HG03565 (cell line): ENCODE results near the gene ZNF184.
A peak's percentile ranks its signal among the peaks of the same experiment; 100 is the strongest.

ENCODE experiments used
- ATAC-seq: cut with Tn5 transposase; IDR thresholded peaks from one replicate; pipeline ENCODE4 v1.9.1; 2021; ENCODE audit warnings: mild to moderate bottlenecking, moderate library complexity; ENCODE audit not compliant: unreplicated experiment

The ZNF184 gene

DNA sequence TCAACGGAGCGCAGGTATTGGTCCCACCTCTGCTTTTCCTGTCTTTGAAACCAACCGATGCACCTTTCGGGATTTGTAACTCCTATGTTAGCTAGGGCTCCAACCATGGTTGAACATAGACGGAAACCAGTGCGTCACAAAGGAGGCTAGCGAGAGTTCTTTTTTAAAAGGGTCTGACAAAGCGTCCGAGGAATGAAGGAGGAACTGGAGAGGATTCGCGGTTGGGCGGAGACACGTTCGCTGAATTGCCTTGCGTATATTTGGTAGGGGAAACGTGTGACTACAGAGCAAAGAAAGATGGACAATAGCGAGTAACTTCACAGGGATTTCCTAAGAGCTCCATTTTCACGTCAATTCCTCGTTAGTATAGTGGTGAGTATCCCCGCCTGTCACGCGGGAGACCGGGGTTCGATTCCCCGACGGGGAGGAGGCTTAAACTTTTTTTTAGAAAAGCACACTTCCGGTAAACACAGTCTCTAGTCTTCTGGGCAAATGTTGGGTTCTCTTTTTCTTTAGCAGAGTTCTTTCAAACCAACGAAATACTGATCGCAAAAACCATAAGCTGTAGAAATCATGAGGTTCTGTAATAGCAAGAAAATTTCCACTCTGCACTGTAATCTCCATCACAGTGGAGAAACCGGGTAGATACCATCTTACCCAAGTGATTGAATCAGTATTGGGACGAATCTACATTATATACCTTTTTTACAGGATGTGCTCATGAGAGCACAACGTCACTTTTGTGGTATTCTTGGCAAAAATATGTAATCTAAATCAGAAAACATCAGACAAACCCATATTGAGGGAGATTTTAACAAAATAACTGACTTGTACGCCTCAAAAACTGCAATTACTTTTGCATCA lies 6.6 kb upstream of the ZNF184 start:
- ATAC-seq = peak; percentile 58

DNA sequence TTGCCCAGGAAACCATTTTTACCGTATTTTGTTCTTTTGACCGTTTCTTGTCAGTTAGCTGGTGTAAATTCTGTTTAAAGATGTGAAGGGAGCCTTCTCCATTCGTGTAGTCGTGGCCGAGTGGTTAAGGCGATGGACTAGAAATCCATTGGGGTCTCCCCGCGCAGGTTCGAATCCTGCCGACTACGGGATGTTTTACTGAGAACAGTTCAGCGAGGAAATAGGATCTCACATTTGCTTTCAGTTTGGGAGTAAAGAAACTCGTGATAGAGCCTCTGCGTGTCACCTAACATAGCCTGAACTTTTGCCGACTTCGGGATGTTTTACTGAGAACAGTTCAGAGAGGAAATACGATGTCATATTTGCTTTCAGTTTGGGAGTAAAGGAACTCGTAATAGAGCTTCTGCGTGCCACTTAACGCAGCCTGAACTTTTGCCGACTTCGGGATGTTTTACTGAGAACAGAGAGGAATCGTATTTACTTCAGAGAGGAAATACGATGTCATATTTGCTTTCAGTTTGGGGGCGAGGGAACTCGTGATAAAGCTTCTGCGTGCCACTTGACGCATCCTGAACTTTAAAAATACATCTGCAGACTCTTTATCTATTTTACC lies 5.9 kb upstream of the ZNF184 start:
- peak; percentile 45 for ATAC-seq

DNA sequence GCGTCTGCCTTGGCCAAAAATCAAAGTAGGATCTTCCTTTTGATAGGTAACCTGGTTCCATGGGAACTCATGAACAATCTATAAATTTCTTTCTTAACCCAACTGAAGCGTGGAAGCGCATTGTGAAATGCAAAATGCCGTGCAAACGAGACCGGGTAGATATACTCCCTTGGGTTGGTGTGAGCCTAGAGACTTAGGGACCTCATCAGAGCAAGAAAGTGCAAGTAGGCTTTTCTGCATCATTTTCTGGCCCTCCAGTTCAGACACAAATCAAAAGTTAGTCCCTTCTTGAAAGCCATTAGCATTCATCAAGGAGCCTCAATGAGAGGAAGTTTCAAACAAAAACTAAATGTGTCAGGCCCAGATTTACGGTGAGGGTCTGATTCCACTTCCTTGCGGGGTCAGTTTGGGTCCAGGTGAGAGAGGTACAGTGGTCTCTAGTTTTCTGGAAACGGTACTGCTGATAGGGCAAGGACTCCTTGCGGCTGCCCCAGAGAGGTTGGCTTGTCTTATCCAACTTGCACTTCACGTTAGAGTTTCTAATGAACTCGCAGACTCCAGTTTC lies 5.3 kb upstream of the ZNF184 start:
- ATAC-seq = peak; percentile 6

DNA sequence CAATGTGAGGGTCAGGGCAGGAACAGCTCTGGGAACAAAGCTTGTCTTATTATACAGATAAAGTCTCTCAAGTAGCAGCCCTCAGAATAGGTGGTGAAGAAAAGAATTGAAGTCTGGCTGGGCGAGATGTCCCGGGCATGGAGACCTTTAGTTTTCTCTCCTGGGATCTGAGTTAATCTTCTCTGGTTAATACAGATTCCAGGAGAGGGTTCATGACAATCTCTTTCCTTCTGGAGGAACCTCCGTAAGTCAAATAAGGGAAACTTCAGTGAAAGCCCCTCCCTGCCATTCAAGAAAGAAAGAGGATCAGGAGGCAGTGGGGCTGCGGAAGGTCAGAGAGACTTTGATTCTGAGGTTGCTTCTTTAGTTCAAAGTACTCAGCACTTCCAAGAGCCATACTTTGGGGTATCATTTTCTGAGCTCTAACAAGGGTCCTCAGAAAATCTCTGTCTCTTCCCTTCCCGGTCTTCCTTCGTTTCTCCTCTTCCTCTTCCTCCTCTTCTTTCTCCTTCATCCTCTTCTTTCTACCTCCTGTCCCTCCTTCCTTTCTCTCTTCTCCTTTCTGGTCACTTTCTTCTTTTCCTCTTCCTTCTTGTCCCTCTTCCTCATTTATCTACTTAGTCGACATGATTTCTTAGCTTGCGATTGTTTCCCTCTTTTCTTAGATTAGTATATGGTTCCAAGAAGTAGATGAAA lies 4.6 kb upstream of the ZNF184 start:
- no peak for ATAC-seq

DNA sequence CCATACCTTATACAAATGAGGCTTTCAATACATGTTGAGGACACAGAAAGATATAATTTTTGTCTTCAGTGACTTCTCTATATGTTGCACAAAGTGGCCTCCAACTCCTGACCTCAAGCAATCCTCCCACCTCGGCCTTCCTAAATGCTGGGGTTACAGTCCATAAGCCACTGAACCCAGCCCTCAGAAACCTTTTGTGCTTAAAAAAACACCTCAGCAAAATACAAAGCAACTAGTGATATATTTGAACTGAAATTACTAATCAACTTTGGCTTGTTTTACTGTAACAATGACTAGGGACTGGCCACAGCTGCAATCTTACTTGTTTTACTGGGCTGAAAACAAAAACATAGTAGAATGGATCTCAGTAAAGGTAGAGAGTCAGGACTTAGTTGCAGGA lies 3.2 kb upstream of the ZNF184 start:
- ATAC-seq = no peak

DNA sequence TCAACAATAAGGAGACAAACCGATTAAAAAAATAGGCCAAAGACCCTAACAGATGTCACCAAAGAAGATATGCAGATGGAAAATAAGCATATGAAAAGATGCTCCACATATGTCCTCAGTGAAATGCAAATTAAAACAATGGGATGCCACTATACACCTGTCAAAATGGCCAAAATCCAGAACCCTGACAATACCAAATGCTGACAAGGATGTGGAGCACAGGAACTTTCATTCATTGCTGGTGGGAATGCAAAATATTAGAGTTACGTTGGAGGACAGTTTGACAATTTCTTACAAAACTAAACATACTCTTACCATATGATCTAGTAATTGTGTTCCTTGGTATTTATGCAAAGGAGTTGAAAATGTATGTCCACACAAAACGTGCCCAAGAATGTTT lies 1.8 kb upstream of the ZNF184 start:
- ATAC-seq = no peak

DNA sequence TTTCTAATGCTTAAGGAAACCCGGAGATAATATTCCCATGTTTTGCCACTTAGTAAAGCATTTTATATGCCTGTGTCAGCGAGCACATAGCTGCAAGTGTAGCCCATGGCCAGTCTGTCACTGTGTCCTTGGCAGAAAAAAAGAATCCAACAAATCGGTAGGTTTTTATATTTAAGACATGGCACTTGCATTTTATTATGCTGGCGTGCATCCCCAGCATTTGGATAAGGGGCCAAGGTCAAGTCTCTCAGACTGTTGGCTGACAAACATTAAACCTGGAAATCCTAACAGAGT lies 1.2 kb upstream of the ZNF184 start:
- ATAC-seq = no peak

DNA sequence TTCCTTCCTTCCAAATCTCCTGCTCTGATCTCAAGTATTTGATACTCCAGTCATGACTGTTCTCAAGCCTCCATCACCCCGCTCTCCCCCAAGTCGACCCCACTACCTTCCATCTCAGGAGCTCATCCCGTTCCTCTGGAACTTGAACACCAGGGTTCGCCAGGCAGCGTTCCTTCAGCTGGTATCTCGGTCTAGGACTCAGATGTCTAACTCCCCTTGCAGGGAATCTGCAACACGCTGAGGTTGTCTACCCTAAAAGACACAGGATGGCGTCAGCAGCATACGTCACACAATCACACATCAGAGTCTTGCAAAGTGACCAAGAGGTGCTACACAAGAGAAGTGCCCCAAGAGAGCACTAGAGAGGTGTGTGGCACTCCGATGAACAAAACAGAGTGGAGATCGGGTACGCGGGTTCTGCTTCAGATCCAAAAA lies 706 bp downstream of the ZNF184 start:
- peak; percentile 32 for ATAC-seq

DNA sequence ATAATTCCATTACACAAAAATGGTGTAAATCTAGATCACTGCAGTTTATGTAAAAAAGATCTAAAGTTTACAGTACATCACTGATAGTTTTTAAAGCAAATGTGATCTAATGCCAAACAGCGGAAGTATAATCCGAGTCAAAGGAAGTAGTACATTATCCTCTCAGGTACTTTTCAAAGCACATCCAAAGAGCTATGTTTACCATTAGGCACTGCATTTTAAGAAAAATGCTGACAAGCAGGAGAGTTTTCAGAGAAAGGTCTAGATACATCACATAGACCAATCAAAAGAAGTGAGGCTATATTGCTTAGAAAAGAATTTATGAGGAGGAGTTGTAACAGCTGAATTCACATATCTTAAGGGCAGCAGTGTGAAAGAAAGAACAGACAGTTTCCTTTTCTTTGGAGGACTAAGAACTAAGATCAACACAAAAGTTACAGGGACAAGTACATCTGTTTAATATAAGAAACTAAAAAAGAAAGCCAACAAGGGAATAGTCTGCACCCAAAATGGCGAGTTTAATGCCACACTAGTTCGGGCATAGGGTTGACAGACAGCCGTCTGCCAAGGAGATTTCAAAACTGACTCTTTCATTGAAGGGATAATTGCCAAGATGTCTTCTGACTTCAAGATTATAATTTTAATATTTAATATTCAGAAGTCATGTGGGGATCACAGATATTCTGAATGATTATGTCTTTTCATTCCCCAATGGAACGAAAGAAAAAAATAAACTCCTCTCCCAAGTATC lies 1.4 kb downstream of the ZNF184 start:
- no peak for ATAC-seq

DNA sequence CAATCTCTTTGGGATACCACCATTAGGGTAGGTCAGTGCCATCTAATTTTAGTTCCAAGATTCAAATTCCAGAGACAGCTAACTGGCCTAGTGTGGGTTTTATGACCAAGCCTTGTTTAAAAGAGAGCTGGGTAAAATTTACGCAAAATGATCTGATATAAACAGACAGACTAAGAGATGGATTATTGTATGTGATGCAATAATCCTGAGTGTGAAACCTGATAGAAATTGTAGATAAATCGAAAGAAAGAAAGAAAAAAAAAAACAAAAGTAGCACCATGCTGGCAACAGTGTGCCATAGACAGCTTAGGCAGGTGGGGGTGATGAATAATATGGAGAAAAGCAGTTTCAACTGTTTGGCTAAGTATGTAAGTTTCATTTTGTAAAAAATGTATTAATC lies 2.9 kb downstream of the ZNF184 start:
- no peak for ATAC-seq

DNA sequence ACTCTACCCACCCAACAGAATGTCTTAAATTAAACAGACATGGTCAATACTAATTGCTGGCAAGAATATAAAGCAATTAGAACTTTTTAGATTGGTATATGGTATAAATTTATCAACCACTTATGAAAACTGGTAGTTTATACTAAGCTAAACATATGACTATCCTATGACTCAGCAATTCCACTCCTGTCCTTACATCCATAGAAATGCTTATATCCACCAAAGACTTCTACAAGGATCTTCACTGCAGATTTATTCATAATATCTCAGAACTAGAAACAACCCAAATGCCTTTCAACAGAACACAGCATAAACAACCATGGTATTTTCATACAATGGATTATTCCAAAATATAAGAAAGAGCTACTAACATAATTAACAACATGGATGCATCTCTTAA lies 4.6 kb downstream of the ZNF184 start:
- ATAC-seq = no peak

DNA sequence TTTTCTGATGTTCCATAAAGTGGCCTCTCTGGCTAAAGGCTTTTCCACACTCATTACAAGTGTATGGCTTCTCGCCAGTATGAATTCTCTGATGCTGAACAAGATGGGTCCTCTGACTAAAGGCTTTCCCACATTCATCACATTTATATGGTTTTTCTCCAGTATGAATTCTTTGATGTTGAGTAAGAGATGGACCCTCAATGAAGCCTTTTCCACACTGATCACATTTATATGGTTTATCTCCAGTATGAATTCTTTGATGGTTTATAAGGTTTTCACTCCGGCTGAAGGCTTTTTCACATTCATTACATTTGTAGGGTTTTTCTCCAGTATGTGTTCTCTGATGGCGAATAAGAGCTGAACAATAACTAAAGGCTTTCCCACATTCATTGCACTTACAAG lies 20.4 kb downstream of the ZNF184 start:
- no peak for ATAC-seq

DNA sequence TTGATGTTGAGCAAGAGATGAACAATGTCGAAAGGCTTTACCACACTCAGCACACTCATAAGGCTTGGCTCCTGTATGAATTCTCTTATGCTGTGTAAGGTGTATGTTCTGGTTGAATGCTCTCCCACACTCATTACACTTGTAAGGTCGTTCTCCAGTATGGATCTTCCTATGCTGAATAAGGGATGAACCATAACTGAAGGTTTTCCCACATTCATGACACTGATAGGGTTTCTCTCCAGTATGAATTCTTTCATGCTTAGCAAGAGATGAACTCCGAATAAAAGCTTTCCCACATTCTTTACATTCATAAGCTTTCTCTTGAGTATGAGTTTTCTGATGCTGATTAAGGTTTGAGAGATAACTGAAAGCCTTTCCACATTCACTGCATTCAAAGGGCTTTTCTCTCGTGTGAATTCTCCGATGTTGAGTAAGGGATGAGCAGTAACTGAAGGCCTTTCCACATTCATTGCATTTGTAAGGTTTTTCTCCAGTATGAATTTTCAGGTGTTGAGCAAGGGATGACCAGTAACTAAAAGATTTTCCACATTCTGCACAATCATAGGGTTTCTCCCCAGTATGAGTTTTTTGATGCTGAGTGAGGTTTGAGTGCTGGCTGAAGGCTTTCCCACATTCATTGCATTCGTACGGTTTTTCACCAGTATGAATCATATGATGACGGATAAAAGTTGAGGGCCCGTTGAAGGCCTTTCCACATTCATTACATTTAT lies 21.1 kb downstream of the ZNF184 start:
- no peak for ATAC-seq

DNA sequence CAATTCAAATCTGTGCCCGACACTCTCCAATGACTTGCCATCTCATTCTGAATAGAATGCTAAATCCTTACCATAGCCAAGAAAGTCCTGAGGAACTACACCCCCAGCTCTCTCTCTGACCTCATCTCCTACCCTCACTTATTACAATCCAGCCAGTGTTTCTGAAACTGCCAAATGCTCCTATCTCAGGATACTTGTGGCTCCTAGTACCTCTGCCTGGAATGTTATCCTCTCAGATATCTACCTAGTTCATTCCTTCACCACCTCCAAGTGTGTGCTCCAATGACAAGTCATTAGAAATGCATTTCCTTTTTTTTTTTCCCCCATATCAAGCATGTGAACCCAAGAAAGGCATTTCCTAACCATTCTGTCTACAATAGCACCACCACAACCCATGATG lies 24.4 kb downstream of the ZNF184 start:
- no peak for ATAC-seq

DNA sequence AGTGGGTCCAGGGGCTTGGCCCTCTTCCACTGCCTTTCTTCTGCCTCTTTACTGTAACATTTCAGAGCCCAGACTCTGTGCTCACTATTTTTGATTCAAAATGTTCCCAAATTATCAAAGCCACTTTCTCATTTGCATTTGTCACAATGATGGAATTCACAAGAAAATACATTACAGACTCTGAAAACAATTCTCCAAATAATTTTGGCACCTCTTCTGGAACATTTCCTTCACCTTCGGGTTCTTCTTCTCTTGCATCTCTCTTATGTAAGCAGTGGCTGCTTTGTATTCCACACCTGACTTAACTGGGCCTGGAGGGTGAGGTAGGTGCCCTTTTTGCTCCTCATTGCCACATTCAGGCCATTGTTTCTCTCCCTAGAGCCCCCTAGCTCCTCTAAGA lies 30.0 kb downstream of the ZNF184 start:
- no peak for ATAC-seq

DNA sequence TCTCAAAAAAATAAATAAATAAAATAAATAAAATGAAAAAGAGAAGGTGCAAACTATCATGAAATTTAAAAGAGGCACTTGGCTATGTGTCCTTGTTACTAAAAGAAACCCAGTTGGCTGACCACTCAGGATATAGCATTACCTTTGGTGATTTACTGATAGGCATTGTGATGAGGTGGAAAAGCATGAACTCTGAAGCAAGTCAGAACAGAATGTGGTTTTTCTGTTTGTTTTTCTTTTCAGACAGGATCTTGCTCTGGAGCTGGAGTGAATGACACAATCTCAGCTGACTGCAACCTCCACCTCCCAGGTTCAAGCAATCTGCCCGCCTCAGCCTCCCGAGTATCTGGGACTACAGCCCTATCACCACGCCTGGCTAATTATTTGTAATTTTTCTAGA lies 31.9 kb downstream of the ZNF184 start:
- ATAC-seq = no peak

DNA sequence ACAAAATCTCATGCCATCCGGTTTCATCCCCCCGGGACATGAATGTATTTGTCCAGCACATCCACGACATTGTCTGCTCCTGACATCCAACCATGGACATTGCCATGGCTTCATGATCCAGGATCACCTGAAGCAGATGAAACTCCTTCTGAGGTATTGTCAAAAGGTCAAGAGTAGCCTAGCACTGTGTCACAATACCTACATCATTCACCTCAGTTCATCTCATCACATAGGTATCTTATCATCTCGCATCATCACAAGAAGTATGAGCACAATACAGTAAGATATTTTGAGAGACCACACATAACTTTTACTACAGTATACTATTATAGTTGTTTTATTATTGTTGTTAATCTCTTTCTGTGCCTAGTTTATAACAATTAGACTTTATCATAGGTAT lies 33.5 kb downstream of the ZNF184 start:
- ATAC-seq = no peak

DNA sequence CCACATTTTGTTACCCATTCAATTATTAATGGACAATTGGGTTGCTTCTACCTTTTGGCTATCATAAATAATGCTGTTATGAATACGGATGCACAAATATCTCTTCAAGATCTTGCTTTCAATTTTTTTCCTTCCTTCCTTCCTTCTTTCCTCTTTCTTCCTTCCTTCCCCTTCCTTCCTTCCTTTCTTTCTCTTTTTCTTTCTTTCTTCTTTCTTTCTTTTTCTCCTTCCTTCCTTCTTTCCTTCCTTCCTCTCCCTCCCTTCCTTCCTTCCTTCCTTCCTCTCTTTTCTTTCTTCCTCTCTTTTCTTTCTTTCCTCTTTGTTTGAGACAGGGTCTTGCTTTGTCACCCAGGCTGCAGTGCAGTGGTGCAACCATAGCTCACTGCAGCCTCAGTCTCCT lies 39.2 kb downstream of the ZNF184 start:
- ATAC-seq = no peak

DNA sequence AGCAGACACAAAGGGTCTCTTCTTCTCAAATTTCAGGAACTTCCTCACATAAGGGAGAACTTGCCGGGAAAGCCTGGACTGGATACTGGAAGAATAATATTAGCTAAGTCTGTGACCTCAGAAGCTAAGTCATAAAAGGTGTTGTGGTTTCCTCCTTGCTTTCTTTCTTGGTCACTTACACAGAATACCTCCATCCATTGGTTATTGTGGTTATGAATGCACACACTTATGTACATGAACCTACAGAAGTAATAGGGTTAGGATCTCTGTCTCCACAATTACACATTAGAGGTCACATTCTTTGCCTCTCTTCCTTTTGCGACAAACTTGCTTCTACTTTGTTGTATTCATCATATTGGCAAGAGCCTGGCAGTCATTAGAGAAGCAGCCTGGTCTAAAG lies 43.9 kb downstream of the ZNF184 start:
- ATAC-seq = no peak

DNA sequence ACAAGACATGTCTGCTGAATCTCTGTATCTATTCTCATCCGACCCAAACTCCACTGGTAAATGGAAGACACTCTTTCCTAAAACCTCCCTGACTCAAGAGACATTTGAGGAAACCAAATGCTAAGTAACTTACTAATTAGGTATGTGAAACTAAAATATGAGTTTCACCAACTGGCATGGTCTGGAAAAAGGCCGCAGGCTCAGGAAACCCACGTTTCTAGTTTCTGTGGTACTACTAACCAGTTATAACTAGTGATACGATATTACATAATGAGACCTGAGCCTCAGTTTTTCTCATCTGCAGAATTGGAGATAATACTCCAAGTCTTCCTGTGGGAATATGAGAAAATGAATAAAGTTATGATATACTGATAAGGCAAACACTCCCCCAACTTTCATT lies 44.4 kb downstream of the ZNF184 start:
- ATAC-seq = no peak
